Smooth muscle cell (in vitro differentiated cells): Measurements from ENCODE around the gene RAB6B. TPM values are rescaled to one million over a fixed set of nuclear protein-coding genes. Genes with fewer than 3 reads are reported as not detected.

ENCODE experiments used
- DNase-seq: peaks from one replicate; lab custom pipeline; 2025; ENCODE audit not compliant: unreplicated experiment; lab: John Stamatoyannopoulos, UW
- H2AFZ ChIP-seq: fragments of 200-600 bp; sonication (generic); 2 replicates; pipeline ENCODE4 v1.6.0; 2016; ENCODE audit warnings: antibody characterized with exemption, low read depth, mild to moderate bottlenecking
- H3F3A ChIP-seq: fragments of 200-600 bp; sonication (generic); 2 replicates; pipeline ENCODE4 v1.6.0; 2017; ENCODE audit warnings: antibody characterized with exemption, low read depth
- H3K27ac ChIP-seq: fragments of 200-600 bp; sonication (generic); 2 replicates; pipeline ENCODE4 v1.5.1; 2016; ENCODE audit warnings: low read depth, mild to moderate bottlenecking
- H3K27me3 ChIP-seq: fragments of 200-600 bp; sonication (generic); 2 replicates; pipeline ENCODE4 v1.6.1; 2016; ENCODE audit warnings: low read depth, mild to moderate bottlenecking
- H3K36me3 ChIP-seq: fragments of 200-600 bp; sonication (generic); 2 replicates; pipeline ENCODE4 v1.5.1; 2016; ENCODE audit warnings: low read depth
- H3K4me1 ChIP-seq: fragments of 200-600 bp; sonication (generic); 2 replicates; pipeline ENCODE4 v1.5.1; 2016; ENCODE audit warnings: low read depth
- H3K4me2 ChIP-seq: fragments of 200-600 bp; sonication (generic); 2 replicates; pipeline ENCODE4 v1.6.0; 2016; ENCODE audit warnings: mild to moderate bottlenecking
- H3K4me3 ChIP-seq: fragments of 200-600 bp; sonication (generic); 2 replicates; pipeline ENCODE4 v1.5.1; 2016; ENCODE audit warnings: mild to moderate bottlenecking
- H3K79me2 ChIP-seq: fragments of 200-600 bp; sonication (generic); 2 replicates; pipeline ENCODE4 v1.6.0; 2016; ENCODE audit warnings: low read depth, mild to moderate bottlenecking
- H3K9ac ChIP-seq: fragments of 200-600 bp; sonication (generic); 2 replicates; pipeline ENCODE4 v1.6.0; 2016; ENCODE audit warnings: low read depth
- H3K9me3 ChIP-seq: fragments of 200-600 bp; sonication (generic); replicated peaks from 2 replicates; pipeline ENCODE4 v1.5.1; 2016; ENCODE audit warnings: low read depth
- H4K20me1 ChIP-seq: fragments of 200-600 bp; sonication (generic); 2 replicates; pipeline ENCODE4 v1.6.0; 2016; ENCODE audit warnings: low read depth
- WGBS: methylation state at CpG from one replicate; pipeline ENCODE4 v1.1.7; 2016; ENCODE audit warnings: low lambda C conversion rate; 5-methylcytosine and 5-hydroxymethylcytosine counted together
- polyA plus RNA-seq: library from polyadenylated mRNA; unstranded; fragments of >200 nt; fragmentation: Nextera tagmentation; extraction: Ambion mirVana; gene quantifications from 2 replicates; pipeline ENCODE4 v1.2.1, GENCODE V29; 2016
- total RNA-seq: library from RNA; depleted of rRNA; stranded (reverse); fragments of >200 nt; gene quantifications from 2 replicates; pipeline ENCODE4 v1.2.3, GENCODE V29; 2014
- TF ChIP-seq, protein P1 (sequence below): fragments of 200-600 bp; sonication (generic); IDR thresholded peaks from 2 replicates; pipeline ENCODE4 v1.5.1; 2017; ENCODE audit warnings: borderline replicate concordance, mild to moderate bottlenecking, antibody characterized with exemption; ENCODE audit not compliant: insufficient read depth, poor library complexity, severe bottlenecking

RAB6B gene
- total and polyA plus RNA-seq, 2 experiments from 2014 or later, result 1.2 to 2.0 TPM

DNA sequence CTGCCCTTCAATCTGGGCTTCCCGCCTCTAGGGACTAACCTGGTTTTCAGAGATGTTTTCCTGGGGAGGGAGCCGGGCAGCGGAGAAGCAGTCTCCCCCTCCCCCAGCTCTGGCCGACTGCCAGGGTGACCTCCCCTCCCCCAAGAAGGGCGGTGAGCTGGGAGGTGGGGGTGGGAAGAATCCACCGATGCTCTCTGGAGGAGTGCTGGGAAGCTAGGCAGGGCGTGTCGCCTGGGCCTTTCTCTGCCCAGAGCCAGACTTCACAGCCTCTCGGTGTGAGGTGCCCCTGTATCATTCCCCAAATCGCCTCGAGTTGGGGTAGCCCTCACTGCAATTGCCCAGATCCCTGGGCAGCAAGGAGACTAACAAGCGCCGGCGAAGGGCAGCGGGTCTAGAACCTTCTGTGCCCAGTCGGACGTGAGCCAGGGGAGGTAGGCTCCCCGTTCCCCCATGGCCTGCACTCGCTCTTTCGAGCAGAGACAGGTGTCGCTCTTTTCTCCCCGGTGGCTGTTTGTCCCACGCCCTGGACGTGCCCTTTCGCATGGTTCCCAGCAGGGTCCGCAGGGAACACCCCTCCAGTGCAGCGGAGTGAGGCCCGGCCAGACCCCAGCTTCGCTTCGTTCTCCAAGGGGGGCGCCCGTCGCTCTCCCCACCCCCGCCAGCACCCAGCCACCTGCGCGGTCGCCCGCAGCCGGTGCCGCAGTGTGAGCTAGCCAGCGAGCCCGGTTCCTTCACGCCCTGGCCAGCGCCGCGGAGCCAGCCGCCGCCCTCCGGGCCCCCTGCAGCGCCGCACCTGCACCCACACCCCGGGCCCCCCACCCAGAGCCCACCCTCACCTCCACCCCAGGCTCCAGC lies 1.1 kb downstream of the RAB6B start:
- Histone ChIP-seq H3K27me3 (peaks cover 48% of the 10 kb centered on the region), H3K9me3 (no peaks in the 10 kb centered on the region), H3K27ac (no peak overlapping the region), H2AFZ (no peak overlapping the region), H4K20me1 (no peaks in the 10 kb centered on the region), H3K36me3 (no peaks in the 10 kb centered on the region), H3K79me2 (no peaks in the 10 kb centered on the region), H3K4me1 (peaks cover 7% of the 10 kb centered on the region), H3K4me3 (peak overlapping the region; percentile 81), H3K9ac (no peak overlapping the region), H3F3A (no peaks in the 10 kb centered on the region), H3K4me2 (peak overlapping the region; percentile 93)
- WGBS, result 5% methylated on average over 39 of the region's 52 CpGs
- DNase-seq, result no peak
- TF ChIP-seq, protein P1, sequence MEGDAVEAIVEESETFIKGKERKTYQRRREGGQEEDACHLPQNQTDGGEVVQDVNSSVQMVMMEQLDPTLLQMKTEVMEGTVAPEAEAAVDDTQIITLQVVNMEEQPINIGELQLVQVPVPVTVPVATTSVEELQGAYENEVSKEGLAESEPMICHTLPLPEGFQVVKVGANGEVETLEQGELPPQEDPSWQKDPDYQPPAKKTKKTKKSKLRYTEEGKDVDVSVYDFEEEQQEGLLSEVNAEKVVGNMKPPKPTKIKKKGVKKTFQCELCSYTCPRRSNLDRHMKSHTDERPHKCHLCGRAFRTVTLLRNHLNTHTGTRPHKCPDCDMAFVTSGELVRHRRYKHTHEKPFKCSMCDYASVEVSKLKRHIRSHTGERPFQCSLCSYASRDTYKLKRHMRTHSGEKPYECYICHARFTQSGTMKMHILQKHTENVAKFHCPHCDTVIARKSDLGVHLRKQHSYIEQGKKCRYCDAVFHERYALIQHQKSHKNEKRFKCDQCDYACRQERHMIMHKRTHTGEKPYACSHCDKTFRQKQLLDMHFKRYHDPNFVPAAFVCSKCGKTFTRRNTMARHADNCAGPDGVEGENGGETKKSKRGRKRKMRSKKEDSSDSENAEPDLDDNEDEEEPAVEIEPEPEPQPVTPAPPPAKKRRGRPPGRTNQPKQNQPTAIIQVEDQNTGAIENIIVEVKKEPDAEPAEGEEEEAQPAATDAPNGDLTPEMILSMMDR, result no peak

DNA sequence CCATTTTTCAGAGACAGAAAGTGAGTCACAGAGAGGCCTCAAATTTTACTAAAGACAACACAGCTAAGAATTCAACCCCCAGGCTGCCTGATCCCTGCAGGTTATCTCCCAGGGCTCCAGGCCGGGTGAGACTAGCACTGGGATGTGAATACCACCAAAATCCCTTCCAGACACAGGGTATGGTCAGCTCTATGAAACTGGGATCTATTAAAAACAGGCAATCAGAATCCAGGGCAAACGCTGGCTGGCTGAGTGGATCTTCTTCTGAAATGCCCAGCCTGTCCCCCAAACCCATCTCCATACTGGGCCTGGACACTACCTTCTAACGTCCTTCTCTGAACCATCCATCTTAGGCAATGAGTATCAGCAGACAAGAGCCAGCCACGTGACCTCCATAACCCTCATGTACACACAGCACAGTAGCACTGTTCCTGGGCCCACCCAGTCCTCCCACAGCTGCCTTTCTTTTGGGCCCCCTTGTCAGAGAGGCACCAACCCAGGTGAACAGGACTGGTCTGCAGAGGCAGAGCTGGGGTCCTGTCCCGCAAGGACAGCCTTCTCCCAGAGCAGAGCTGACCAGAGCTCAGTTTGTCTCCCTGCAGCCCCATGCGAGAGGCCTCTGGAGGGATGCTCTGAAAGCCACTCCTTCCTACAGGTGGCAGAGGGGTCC lies 1.9 kb downstream of the RAB6B start:
- Histone ChIP-seq H3K4me1 (peaks cover 7% of the 10 kb centered on the region), H4K20me1 (no peaks in the 10 kb centered on the region), H3K36me3 (no peaks in the 10 kb centered on the region)

DNA sequence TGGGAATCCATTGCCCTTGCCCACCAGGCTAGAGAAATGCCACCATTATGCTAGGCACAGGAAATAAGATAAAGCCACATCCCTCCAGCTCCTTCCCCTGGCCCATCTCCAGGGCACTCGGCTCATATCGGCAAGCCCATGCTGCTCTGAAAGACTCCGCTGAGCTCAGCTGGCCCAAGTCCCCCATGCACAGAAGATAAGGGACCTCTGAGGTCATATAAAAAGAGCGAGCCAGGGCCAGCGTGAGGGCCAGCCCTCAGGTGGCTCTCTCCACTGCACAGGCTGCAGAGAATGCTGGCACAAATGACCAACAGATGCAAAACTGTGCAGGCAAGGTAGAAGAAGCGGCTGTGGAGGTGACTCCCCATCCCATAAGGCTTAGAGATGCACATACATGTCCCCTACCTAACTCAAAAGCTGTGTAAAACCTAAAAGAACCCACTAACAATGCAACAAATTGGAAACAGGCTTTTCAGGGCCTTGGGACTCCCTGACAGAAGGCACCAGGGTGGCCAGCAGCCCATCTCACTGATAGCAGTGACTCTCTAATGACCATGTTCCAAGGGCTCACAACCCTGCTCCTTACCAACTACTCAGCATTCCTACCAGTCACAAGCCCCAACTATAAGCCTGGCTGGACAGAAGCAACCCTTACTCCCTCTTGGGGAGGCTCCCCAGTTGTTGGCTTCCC lies 3.0 kb downstream of the RAB6B start:
- Histone ChIP-seq H3K9me3 (no peaks in the 10 kb centered on the region), H3K27ac (no peak overlapping the region), H2AFZ (no peak overlapping the region), H3K4me3 (no peak overlapping the region), H3K9ac (no peak overlapping the region), H3K4me1 (peaks cover 15% of the 10 kb centered on the region), H3K36me3 (no peaks in the 10 kb centered on the region), H4K20me1 (no peaks in the 10 kb centered on the region), H3K4me2 (no peak overlapping the region), H3K27me3 (peaks cover 33% of the 10 kb centered on the region), H3K79me2 (no peaks in the 10 kb centered on the region), H3F3A (no peaks in the 10 kb centered on the region)
- 97% methylated on average over 6 of the region's 6 CpGs for WGBS
- DNase-seq, result no peak
- TF ChIP-seq, protein P1, result no peak

More for the DNA sequence above, 1.9 kb downstream of the RAB6B start:
- Histone ChIP-seq H3K4me2 (no peak overlapping the region), H3K4me3 (no peak overlapping the region), H3K9me3 (no peaks in the 10 kb centered on the region), H3F3A (no peaks in the 10 kb centered on the region), H3K9ac (no peak overlapping the region), H2AFZ (no peak overlapping the region), H3K27me3 (peaks cover 43% of the 10 kb centered on the region), H3K27ac (no peak overlapping the region), H3K79me2 (no peaks in the 10 kb centered on the region)
- DNase-seq, result no peak
- TF ChIP-seq, protein P1, result no peak
- 82% methylated on average over 6 of the region's 6 CpGs for WGBS
